Measurements from ENCODE around the gene FBXO31. TPM values are rescaled to one million over a fixed set of nuclear protein-coding genes. Genes with fewer than 3 reads are reported as not detected.
A peak's percentile ranks its signal among the peaks of the same experiment; 100 is the strongest.
"Not testable (repeated sequence)": the region's sequence is repeated elsewhere in the genome, so short reads cannot be mapped to it uniquely, and the experiment has no call there.

Gene FBXO31
- total RNA-seq, 1 donor from 2014 or later, result 33.5 TPM

DNA sequence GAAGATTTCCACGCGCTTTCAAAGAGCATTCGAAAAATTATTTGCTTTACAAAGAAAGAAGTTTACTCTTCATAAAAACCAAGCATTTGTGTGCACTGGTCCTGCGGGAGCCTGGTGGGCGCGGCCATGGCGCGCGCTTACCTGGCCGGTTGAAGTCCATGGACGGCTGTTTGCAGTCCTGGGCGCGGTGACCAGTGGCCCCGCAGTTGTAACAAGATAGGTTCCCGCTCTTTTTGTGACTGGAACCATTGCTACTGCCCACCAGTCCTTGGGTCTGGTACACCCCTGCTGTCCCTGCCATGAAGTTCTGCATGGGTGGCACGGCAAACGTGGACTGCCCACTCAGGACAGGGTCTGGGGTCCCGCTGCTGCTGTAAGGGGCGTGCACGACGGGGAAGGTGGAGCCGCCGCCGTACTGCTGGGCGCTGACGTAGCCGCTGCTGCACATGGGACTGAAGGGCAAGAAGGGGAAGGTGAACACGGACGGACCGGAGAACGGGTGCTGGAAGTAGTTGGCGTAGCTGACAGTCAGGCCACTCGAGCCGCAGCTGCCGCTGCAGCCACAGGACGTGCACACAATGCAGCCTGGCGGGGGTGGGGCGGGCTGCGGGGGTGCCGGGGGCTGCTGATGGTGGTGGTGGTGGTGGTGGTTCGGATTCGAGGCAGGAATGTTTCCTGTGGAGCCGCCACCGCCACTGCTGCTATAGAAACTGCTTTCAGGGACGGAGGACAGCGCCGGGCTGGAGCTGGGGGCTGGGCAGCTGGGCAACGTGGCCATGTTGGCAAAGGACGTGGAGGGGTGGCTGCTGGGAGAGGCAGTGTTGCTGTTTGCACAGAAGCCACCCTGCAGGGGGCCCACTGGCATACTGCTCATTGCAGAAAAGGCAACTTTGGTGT lies 28.0 kb upstream of the FBXO31 start:
- no peak for DNase-seq (ENCODE audit: extremely low read depth, low read depth, low spot score)

DNA sequence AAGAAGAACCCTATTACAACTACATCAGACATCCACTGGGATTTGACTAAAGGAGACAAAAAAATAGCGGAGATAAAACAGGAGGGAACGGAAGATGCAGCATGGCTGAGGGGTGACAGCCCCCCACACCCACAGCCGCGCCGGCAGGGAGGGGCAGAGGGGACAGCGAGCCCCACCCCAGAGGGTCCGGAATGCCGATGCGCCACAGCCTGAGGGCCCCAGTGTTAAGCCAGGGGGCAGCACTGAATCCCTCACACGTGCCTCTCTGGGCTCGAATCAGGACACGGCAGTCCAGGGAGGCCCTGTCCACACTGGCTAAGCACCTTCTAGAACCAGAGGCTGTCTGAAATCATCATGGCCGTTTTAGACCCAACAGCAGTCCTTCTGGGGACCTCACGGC lies 27.4 kb upstream of the FBXO31 start:
- no peak for DNase-seq (ENCODE audit: extremely low read depth, low read depth, low spot score)

- DNase-seq (ENCODE audit: extremely low read depth, low read depth, low spot score), result no peak
Observed at GRCh38 chr16:87410530-87410929, 27.0 kb upstream of the FBXO31 start.

- no peak for DNase-seq (ENCODE audit: extremely low read depth, low read depth, low spot score)
Observed at GRCh38 chr16:87409781-87410180, 26.2 kb upstream of the FBXO31 start.

GRCh38 chr16:87409153-87409552 lies 25.6 kb upstream of the FBXO31 start:
- DNase-seq (ENCODE audit: extremely low read depth, low read depth, low spot score), result no peak

DNA sequence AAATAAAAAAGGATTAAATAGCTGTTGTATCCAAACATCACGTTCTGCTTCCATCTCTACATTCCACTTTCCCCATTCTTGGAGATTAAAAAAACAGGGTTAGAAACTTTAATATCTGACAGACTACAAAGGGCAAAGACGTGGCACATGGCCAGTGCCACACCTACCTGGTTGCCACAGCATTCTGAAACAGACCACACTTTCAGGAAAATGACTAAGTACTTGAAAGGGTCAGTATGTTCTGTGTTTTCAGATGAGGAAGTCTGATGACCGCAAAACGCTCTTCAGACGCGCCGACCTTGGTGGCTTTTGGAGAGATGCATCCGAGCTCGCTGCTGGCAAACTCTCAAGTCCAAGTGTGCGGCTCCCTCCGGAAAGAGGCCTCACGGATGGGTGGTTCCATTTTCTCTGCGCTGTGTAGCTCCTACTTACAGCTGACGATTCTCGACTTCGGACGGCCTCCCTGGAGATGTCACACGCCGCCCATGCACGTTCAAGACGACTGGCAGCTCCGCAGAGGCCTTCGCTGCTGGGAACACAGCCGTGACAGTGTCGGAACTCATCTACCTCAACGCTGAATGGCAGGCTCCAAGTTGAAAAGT lies 24.0 kb upstream of the FBXO31 start:
- peak; percentile 91 for DNase-seq (ENCODE audit: extremely low read depth, low read depth, low spot score)

DNA sequence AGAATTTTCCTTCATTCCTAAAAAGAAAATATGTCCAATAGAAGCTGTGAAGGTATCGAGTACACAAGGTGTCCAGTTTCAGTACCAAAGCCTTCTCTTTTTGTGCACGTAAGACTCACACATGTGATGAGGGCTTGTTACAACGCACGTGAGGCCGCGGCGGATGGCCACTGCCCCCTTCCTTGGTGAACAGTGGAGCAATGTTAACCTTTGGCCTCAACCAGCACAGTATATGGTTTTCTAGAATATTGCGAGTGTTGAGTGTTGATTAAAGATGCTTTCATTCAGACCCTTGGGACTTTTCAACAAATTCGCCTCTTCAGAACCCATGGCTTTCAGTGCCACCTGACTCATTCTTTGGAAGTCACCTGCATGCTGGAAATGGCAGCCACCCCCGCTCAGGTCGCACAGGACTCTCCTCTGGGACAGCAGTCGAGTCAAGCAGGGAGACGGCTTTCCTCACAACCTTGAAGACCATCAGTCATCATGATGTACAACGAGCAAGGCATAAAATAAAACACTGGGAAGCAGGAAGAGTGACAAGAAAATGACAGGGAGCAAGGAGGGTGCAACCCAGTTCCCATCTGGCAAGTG lies 23.0 kb upstream of the FBXO31 start:
- no peak for DNase-seq (ENCODE audit: extremely low read depth, low read depth, low spot score)

DNA sequence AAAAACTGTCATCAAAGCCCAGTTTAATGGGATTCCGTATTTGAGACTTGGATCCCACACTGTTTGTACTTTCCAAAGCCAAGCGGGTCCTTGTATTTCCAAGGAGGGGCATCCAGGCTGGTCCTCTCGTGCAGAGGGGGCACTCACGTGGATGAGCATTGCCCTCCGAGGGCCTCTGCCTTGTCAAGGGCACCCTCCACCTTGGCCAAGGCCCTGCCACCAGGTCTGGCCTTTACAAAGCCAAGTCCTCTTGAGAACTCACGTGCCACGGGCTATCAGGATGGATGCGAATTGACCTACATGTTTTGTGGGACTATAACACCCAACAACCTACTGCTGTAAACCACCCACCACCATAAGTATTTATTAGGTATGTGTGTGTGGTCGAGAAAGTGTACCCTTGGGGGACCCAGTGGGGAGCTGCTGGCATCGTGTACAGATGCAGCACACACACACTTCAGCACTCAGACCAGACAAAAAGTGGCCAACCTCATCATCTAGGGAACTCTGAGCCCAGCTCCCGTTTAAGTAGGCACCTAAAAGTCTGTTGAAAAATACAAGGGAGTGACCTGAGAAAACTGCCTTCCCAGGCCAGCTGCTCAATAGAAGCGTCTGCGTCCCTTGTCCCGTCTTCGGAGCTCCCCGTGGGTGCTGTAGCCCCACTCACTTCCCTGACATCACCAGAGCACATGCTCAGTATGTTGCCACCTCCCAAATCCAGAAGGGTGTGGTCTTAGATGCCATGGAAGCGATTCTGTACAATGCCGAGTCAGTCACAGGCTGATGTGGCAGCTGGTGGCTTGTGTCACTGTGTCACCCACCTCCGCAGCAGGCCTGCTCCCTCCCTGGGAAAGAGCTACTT lies 21.4 kb upstream of the FBXO31 start:
- no peak for DNase-seq (ENCODE audit: extremely low read depth, low read depth, low spot score)

GRCh38 chr16:87395181-87395842 lies 11.7 kb upstream of the FBXO31 start:
- DNase-seq (ENCODE audit: extremely low read depth, low read depth, low spot score), result no peak

DNA sequence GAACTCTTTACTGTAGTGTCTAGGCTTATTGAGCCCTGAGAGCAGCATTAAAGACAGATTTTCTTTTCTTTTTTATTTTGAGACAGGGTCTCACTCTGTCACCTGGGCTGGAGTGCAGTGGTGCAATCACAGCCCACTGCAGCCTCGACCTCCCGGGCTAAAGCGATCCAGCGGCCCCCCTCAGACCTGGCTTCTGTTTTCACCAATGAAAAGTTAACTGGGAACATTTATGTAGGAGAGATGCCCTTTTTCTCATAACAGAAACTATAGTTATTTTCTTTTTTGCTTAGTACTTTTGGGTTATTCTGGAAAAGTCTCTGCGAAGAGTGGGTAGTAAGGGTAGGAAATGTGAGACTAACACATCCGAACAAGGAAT lies 10.1 kb upstream of the FBXO31 start:
- DNase-seq (ENCODE audit: extremely low read depth, low read depth, low spot score), result no peak

GRCh38 chr16:87392821-87393679 lies 9.5 kb upstream of the FBXO31 start:
- no peak for DNase-seq (ENCODE audit: extremely low read depth, low read depth, low spot score)

DNA sequence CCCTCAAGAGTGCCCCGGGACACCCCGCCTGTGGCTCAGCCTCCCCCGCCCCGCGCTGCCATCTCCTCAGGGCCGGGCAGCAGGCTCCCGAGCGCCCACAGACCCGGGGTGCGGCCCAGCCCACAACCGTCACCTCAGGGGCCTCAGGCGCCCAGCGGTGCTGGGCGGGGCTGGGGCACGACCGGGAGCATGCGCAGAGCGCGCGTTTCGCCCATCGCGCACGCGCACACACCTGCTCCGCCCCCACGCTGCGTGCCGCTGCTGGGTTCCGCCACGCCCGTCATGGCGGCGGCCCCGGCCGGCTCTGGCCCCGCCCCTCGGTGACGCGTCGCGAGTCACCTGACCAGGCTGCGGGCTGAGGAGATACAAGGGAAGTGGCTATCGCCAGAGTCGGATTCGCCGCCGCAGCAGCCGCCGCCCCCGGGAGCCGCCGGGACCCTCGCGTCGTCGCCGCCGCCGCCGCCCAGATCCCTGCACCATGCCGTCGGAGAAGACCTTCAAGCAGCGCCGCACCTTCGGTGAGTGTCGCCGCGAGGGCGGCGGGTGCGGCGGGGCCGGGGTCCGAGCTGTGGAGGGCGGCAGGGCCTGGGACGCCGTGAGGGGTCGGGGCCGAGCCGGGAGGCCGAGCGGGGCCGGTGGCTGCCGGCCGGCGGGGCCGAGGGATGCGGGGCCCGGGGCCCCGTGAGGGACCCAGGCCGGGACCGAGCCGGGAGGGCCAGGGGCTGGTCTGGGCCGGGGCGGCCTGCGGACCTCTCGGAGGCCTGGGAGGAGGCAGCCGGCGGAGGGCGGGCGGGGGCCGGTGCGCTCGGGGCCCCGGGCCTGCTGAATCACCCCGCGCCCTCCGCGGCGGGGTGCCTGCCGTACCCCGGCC lies 8.6 kb upstream of the FBXO31 start, which contains the start of gene MAP1LC3B:
MAP1LC3B (plus strand) TSS at position 387 of the 871 bp plus-strand sequence; CDS start at position 479, 92 bp downstream.
- no peak for DNase-seq (ENCODE audit: extremely low read depth, low read depth, low spot score)

- no peak for DNase-seq (ENCODE audit: extremely low read depth, low read depth, low spot score)
Observed at GRCh38 chr16:87391324-87391949, 7.9 kb upstream of the FBXO31 start.

DNA sequence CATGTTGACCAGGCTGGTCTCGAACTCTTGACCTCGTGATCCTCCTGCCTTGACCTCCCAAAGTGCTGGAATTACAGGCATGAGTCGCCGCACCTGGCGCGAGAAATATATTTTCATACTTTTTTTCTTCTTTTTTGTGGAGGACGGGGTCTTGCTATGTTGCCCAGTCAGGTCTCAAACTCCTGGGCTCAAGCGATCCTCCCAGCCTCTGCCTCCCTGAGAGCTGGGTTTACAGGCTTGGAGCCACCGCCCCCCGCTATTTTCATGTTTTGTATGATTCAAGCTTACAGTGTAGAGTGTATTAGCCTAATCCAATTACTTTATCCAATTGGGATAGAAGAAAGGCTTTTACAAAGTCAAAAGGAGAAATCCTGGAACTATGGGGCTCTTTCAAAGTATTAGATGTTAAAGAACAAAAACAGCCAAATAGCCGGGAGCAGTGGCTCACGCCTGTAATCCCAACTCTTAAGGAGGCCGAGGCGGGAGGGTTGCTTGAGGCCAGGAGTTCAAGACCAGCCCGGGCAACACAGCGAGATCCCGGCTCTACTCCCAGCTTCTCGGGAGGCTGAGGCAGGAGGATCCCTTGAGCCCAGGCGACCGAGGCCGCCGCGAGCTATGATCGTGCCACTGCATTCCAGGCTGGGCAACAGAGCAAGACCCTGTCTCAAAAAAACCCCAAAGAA lies 7.2 kb upstream of the FBXO31 start:
- no peak for DNase-seq (ENCODE audit: extremely low read depth, low read depth, low spot score)

DNA sequence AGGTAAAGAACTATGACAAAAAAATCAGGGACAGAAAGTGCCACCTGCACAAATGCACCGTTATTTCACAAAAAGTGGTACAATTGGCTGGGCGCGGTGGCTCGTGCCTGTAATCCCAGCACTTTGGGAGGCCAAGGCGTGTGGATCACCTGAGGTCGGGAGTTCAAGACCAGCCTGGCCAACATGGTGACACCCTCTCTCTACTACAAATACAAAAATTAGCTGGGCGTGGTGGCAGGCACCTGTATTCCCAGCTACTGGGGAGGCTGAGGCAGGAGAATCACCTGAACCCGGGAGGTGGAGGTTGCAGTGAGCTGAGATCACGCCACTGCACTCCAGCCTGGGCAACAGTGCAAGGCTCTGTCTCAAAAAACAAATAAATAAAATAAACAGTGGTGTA lies 6.3 kb upstream of the FBXO31 start:
- not testable (repeated sequence) for DNase-seq (ENCODE audit: extremely low read depth, low read depth, low spot score)

- DNase-seq (ENCODE audit: extremely low read depth, low read depth, low spot score), result no peak
Observed at GRCh38 chr16:87389245-87389644, 5.7 kb upstream of the FBXO31 start.

DNA sequence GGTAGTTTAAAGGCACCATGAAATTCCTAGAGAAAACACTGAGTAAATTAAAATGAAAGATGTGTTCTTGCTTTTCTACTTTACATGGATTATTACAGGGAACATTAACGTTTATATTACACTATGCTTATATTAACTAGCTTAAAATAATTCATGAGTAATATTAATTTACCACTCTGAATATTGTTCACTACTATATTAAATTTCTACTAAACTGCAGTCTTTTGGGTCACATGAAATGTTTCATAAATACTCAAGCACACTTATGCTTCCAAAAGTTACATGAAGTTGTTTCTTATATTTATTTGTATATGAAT lies 5.2 kb upstream of the FBXO31 start:
- no peak for DNase-seq (ENCODE audit: extremely low read depth, low read depth, low spot score)

Measured in glomerular endothelial cell (primary cell).